Measurements from ENCODE around the gene CAV1.

The CAV1 gene

DNA sequence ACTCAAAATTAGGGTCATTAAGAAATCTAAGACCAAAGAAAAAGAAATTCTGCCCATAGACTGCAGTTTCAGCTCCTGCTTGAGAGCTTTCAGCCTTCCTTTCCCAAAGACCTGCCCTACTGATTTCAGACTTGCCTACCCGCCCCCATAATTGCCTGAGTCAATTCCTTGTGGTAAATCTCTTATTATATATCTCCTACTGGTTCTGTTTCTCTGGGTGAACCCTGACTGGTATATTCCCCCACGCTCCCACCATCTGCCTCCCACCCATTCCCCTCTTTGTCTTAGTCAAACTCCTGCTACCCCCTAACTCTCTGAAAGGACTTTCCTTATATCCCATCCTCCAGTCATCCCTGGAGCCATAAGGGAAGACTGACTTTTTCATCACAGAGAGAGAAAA is 82.5 kb downstream of the CAV1 start:
- TF ChIP-seq, protein P1, sequence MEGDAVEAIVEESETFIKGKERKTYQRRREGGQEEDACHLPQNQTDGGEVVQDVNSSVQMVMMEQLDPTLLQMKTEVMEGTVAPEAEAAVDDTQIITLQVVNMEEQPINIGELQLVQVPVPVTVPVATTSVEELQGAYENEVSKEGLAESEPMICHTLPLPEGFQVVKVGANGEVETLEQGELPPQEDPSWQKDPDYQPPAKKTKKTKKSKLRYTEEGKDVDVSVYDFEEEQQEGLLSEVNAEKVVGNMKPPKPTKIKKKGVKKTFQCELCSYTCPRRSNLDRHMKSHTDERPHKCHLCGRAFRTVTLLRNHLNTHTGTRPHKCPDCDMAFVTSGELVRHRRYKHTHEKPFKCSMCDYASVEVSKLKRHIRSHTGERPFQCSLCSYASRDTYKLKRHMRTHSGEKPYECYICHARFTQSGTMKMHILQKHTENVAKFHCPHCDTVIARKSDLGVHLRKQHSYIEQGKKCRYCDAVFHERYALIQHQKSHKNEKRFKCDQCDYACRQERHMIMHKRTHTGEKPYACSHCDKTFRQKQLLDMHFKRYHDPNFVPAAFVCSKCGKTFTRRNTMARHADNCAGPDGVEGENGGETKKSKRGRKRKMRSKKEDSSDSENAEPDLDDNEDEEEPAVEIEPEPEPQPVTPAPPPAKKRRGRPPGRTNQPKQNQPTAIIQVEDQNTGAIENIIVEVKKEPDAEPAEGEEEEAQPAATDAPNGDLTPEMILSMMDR (IDR thresholded peaks at IDR 0.05; ENCODE audit: low read depth, low read length, missing control alignments) = no peak
- H3K4me3 ChIP-seq (replicated peaks; ENCODE audit: low read depth, low read length) = no peak overlapping the region
- DNase-seq (ENCODE audit: extremely low read depth, low read depth) = no peak

DNA sequence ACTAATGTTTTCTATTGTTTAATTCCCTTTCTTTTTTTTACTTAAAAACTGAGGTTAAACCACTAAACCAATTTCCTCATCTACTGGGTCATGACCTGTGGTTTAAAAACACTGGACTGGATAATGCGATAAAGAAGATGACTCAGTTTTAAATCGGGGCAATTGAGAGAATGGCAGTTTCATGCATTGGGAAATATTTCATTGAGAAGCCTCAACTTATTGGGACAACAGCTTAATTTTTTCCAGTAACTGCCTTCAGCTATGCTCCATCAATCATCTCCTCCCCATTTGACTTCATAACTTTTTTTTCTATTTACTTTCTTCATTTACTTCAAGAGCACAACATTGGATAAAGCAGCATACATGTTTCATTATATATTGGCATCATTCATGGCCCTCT is 85.4 kb downstream of the CAV1 start:
- no peak for DNase-seq (ENCODE audit: extremely low read depth, low read depth)
- TF ChIP-seq, protein P1 (IDR thresholded peaks at IDR 0.05; ENCODE audit: low read depth, low read length, missing control alignments) = no peak
- H3K4me3 ChIP-seq (replicated peaks; ENCODE audit: low read depth, low read length) = no peak overlapping the region

DNA sequence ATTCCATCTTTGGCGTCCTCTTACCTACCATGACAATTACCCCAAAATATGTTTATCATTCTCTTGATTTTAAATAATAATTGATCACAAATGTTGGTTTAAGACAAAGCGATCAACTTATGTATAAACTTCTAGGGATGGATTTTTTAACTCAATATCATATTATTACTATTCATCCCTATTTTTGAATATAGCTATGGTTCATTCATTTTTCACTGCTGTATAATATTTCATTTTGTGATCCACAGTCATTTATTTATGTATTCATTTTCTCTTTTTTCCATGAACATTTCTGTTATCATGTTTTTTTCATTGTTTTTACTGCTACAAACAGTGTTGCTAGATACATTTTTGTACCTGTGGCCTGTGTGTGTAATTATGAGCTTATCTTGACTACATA is 85.9 kb downstream of the CAV1 start:
- TF ChIP-seq, protein P1 (IDR thresholded peaks at IDR 0.05; ENCODE audit: low read depth, low read length, missing control alignments) = no peak
- H3K4me3 ChIP-seq (replicated peaks; ENCODE audit: low read depth, low read length) = no peak overlapping the region
- DNase-seq (ENCODE audit: extremely low read depth, low read depth) = no peak

All from HFF-Myc (cell line).